IMR-90 (cell line): ENCODE measurements around the gene QDPR.
"Not testable (repeated sequence)": the region's sequence is repeated elsewhere in the genome, so short reads cannot be mapped to it uniquely, and the experiment has no call there.

Experiments
- CEBPB ChIP-seq: IDR thresholded peaks from 2 replicates; pipeline ENCODE4 v1.6.1; 2012; ENCODE audit warnings: low read depth, low read length, improper control_type of control experiment
- CTCF ChIP-seq: conservative IDR thresholded peaks from 2 replicates; pipeline ENCODE4 v1.5.1; 2012; ENCODE audit warnings: mild to moderate bottlenecking, low read depth, low read length, improper control_type of control experiment
- FOS ChIP-seq: fragments of 150-350 bp; IDR thresholded peaks from 2 replicates; pipeline ENCODE4 v1.6.1; 2016; ENCODE audit warnings: low read depth, low read length
- MAFK ChIP-seq: IDR thresholded peaks from 2 replicates; pipeline ENCODE4 v1.6.1; 2012; ENCODE audit warnings: low read depth, low read length, improper control_type of control experiment
- MAZ ChIP-seq: IDR thresholded peaks from 2 replicates; pipeline ENCODE4 v1.6.1; 2012; ENCODE audit warnings: low read depth, mild to moderate bottlenecking, low read length, improper control_type of control experiment, moderate library complexity, borderline replicate concordance
- MXI1 ChIP-seq: IDR thresholded peaks from 2 replicates; pipeline ENCODE4 v1.6.1; 2012; ENCODE audit warnings: low read depth, mild to moderate bottlenecking, low read length, moderate library complexity, borderline replicate concordance
- POLR2A ChIP-seq: IDR thresholded peaks from 2 replicates; pipeline ENCODE4 v1.6.1; 2012; ENCODE audit warnings: mild to moderate bottlenecking, low read depth, low read length
- RAD21 ChIP-seq: IDR thresholded peaks from 2 replicates; pipeline ENCODE4 v1.6.1; 2012; ENCODE audit warnings: low read length, improper control_type of control experiment
- RCOR1 ChIP-seq: IDR thresholded peaks from 2 replicates; pipeline ENCODE4 v1.6.1; 2012; ENCODE audit warnings: mild to moderate bottlenecking, low read length, improper control_type of control experiment; ENCODE audit not compliant: insufficient replicate concordance
- TF ChIP-seq, protein P1 (sequence below): fragments of 150-350 bp; IDR thresholded peaks from 2 replicates; pipeline ENCODE4 v1.6.1; 2016; ENCODE audit warnings: low read depth, mild to moderate bottlenecking, low read length, moderate library complexity, borderline replicate concordance
- TF ChIP-seq, protein P2 (sequence below): fragments of 150-350 bp; IDR thresholded peaks from 2 replicates; pipeline ENCODE4 v1.6.1; 2017; ENCODE audit warnings: mild to moderate bottlenecking, antibody characterized with exemption, low read length, low read depth

DNA sequence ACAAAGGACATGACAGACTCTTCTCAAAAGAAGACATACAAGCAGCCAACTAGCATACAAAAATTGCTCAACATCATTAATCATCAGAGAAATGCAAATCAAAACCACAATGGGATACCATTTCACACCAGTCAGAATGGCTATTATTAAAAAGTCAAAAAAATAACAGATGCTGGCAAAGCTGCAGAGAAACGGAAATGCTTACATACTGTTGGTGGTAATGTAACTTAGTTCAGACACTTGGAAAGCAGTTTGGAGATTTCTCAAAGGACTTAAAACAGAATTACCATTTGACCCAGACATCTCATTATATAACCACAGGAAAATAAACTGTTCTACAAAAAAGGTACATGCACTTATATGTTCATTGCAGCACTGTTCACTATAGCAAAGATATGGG lies 69.4 kb downstream of the QDPR start:
- not testable (repeated sequence) for TF ChIP-seq CTCF, RAD21, POLR2A, FOS, MAZ, MXI1, CEBPB, RCOR1, MAFK
- TF ChIP-seq, protein P1, sequence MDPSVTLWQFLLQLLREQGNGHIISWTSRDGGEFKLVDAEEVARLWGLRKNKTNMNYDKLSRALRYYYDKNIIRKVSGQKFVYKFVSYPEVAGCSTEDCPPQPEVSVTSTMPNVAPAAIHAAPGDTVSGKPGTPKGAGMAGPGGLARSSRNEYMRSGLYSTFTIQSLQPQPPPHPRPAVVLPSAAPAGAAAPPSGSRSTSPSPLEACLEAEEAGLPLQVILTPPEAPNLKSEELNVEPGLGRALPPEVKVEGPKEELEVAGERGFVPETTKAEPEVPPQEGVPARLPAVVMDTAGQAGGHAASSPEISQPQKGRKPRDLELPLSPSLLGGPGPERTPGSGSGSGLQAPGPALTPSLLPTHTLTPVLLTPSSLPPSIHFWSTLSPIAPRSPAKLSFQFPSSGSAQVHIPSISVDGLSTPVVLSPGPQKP, result not testable (repeated sequence)
- TF ChIP-seq, protein P2, sequence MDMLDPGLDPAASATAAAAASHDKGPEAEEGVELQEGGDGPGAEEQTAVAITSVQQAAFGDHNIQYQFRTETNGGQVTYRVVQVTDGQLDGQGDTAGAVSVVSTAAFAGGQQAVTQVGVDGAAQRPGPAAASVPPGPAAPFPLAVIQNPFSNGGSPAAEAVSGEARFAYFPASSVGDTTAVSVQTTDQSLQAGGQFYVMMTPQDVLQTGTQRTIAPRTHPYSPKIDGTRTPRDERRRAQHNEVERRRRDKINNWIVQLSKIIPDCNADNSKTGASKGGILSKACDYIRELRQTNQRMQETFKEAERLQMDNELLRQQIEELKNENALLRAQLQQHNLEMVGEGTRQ, result not testable (repeated sequence)
